A673 (cell line): ENCODE data around the gene ANKDD1B. TPM values are rescaled to one million over a fixed set of nuclear protein-coding genes. Genes with fewer than 3 reads are reported as not detected.

Experiments used
- BruUV-seq: library from RNA; stranded (reverse); fragments of 400-500 nt; replicated peaks from 2 replicates; lab custom pipeline; 2021; lab: Mats Ljungman, UMichigan
- CTCF ChIA-PET: fragments of 300-600 bp; sonication (Branson Sonifier 250); formaldehyde crosslinking; loops from one replicate; lab custom pipeline; 2022; ENCODE audit warnings: antibody characterized with exemption; lab: Charles Lee
- POLR2A ChIA-PET: fragments of 300-600 bp; sonication (Branson Sonifier 250); formaldehyde crosslinking; loops from one replicate; lab custom pipeline; 2022; ENCODE audit warnings: antibody characterized with exemption; ENCODE audit not compliant: low non-redundant PET; lab: Charles Lee
- DNase-seq: peaks from one replicate; pipeline ENCODE4 v3.0.0-alpha.2; 2015; ENCODE audit warnings: low spot score
- H3K27ac ChIP-seq: fragments of 200-600 bp; sonication (generic); 2 replicates; pipeline ENCODE4 v1.5.1; 2016; ENCODE audit warnings: mixed run types, low read depth, mild to moderate bottlenecking, mixed read lengths, antibody characterized with exemption, low read length; ENCODE audit not compliant: poor library complexity, severe bottlenecking
- H3K27me3 ChIP-seq: fragments of 200-600 bp; sonication (generic); replicated peaks from 2 replicates; pipeline ENCODE4 v1.6.1; 2017; ENCODE audit warnings: mixed run types, low read depth, mild to moderate bottlenecking, mixed read lengths, antibody characterized with exemption, low read length; ENCODE audit not compliant: insufficient read depth, poor library complexity
- H3K36me3 ChIP-seq: fragments of 200-600 bp; sonication (generic); 2 replicates; pipeline ENCODE4 v1.6.1; 2016; ENCODE audit warnings: mixed run types, mild to moderate bottlenecking, mixed read lengths, antibody characterized with exemption, low read length; ENCODE audit not compliant: insufficient read depth, poor library complexity, severe bottlenecking
- H3K4me1 ChIP-seq: fragments of 200-600 bp; sonication (generic); 2 replicates; pipeline ENCODE4 v1.6.1; 2017; ENCODE audit warnings: mixed run types, mild to moderate bottlenecking, mixed read lengths, antibody characterized with exemption, low read length; ENCODE audit not compliant: insufficient read depth, poor library complexity, severe bottlenecking
- H3K4me3 ChIP-seq: fragments of 200-600 bp; sonication (generic); 2 replicates; pipeline ENCODE4 v1.5.1; 2016; ENCODE audit warnings: low read depth, mixed run types, mild to moderate bottlenecking, mixed read lengths, low read length; ENCODE audit not compliant: poor library complexity, severe bottlenecking
- H3K9me3 ChIP-seq: fragments of 200-600 bp; sonication (generic); 2 replicates; pipeline ENCODE4 v1.6.1; 2016; ENCODE audit warnings: mixed run types, low read depth, mild to moderate bottlenecking, mixed read lengths, antibody characterized with exemption, low read length; ENCODE audit not compliant: poor library complexity, severe bottlenecking
- EZH2 ChIP-seq: fragments of 200-600 bp; sonication (generic); IDR thresholded peaks from 2 replicates; pipeline ENCODE4 v1.6.1; 2017; ENCODE audit warnings: borderline replicate concordance, low read depth, mild to moderate bottlenecking, mixed read lengths, antibody characterized with exemption, low read length; ENCODE audit not compliant: poor library complexity, severe bottlenecking
- intact Hi-C: fragments of 100-400 bp; cut with micrococcal nuclease; formaldehyde crosslinking; loops from one replicate; pipeline ENCODE4 v1.10.0; 2022; ENCODE audit not compliant: unreplicated experiment
- total RNA-seq: library from RNA; stranded (reverse); gene quantifications from 2 replicates; pipeline ENCODE4 v1.2.3, GENCODE V29; 2021
- TF ChIP-seq, protein P1 (sequence below): fragments of 300-800, 200-600 bp; sonication (generic); conservative IDR thresholded peaks from 2 replicates; pipeline ENCODE4 v1.5.1; 2017; ENCODE audit warnings: low read depth, mild to moderate bottlenecking, antibody characterized with exemption, low read length, moderate library complexity, mixed read lengths

ANKDD1B gene
- total RNA-seq, 1 experiment from 2014 or later, result not detected

- Histone ChIP-seq H3K36me3 (no peaks in the 10 kb centered on the region), H3K4me3 (no peak overlapping the region), H3K27ac (no peak overlapping the region), H3K4me1 (no peaks in the 10 kb centered on the region), H3K27me3 (no peaks in the 10 kb centered on the region), H3K9me3 (no peaks in the 10 kb centered on the region)
- BruUV-seq, result no TSS peak
- ChIA-PET CTCF (no interaction called here), POLR2A (no interaction called here)
- TF ChIP-seq EZH2, result no peak
- TF ChIP-seq, protein P1, sequence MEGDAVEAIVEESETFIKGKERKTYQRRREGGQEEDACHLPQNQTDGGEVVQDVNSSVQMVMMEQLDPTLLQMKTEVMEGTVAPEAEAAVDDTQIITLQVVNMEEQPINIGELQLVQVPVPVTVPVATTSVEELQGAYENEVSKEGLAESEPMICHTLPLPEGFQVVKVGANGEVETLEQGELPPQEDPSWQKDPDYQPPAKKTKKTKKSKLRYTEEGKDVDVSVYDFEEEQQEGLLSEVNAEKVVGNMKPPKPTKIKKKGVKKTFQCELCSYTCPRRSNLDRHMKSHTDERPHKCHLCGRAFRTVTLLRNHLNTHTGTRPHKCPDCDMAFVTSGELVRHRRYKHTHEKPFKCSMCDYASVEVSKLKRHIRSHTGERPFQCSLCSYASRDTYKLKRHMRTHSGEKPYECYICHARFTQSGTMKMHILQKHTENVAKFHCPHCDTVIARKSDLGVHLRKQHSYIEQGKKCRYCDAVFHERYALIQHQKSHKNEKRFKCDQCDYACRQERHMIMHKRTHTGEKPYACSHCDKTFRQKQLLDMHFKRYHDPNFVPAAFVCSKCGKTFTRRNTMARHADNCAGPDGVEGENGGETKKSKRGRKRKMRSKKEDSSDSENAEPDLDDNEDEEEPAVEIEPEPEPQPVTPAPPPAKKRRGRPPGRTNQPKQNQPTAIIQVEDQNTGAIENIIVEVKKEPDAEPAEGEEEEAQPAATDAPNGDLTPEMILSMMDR, result no peak
- intact Hi-C loops, result no loop called here
- no peak for DNase-seq
These were observed 43.5 kb downstream of the ANKDD1B start for GRCh38 chr5:75654693-75655295.

DNA sequence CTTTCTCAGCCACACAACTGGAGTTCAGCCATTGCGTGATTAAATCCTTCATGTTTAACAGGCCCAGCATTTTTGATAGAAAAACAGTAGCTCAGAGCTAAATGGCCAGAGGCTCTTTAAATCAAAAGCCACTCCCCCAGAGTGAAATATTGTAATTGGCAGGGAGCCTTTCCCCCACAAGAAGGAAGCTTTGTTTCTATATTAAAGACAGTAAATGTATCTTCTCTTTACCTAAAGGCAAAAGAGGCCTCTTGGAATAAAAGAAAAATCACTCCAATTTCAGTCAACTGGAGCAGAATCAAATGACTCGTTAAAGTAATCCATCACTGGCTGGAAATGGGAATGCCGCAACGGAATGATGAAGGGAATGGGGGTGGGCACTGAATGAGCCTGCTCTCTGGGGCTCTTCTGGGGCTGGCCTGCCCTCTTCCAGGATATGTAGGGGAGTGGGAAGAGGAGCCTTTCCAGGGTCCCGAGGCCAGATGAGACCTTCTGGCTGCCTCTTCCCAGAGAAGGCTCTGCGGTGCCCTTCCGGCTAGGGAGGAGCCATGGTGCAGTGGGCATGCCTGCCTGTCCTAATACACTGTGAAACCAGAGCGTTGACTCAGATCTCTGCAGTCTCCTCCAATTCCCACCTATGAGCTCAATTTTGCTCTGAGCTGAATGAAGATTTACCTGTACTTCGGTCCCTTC, 45.2 kb downstream of the ANKDD1B start:
- H3K4me1 ChIP-seq, result no peaks in the 10 kb centered on the region
- H3K9me3 ChIP-seq, result no peaks in the 10 kb centered on the region
- DNase-seq, result no peak
- no peaks in the 10 kb centered on the region for H3K36me3 ChIP-seq
- ChIA-PET CTCF (no interaction called here), POLR2A (no interaction called here)
- BruUV-seq, result no TSS peak
- intact Hi-C loops, result no loop called here
- no peaks in the 10 kb centered on the region for H3K27me3 ChIP-seq
- H3K4me3 ChIP-seq, result no peak overlapping the region
- no peak overlapping the region for H3K27ac ChIP-seq
- TF ChIP-seq, protein P1, result no peak
- TF ChIP-seq EZH2, result no peak

DNA sequence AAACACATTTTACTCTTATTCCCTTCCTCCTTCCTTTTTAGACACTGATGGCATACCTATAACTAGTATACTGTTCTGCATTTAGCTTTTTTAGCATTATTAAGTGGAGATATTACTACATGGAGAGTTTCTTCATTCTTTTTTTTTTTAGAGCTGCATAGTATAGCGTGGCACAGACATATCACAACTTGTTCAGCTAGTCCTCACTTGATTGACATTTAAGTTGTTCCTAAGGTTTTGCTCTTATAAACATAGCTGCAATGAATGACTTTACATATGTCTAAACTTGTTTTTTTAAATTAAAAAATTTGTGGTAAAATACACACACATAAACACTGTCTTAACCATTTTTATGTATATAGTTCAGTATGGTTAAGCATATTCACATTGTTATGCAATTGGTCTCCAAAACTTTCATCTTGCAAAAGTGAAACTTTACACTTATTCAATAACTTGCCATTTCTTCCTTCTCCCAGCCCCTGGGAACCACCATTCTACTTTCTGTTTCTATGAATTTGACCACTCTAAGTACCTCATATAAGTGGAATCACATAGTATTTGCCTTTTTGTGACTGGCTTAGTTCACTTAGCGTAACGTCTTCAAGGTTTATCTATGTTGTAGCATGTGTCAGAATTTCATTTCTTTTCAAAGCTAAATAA, 48.7 kb downstream of the ANKDD1B start:
- intact Hi-C loops, result no loop called here
- TF ChIP-seq EZH2, result no peak
- TF ChIP-seq, protein P1, result no peak
- Histone ChIP-seq H3K36me3 (no peaks in the 10 kb centered on the region), H3K27ac (no peak overlapping the region), H3K4me1 (no peaks in the 10 kb centered on the region), H3K9me3 (no peaks in the 10 kb centered on the region), H3K27me3 (no peaks in the 10 kb centered on the region), H3K4me3 (no peak overlapping the region)
- ChIA-PET POLR2A (no interaction called here), CTCF (no interaction called here)
- no peak for DNase-seq
- no TSS peak for BruUV-seq
